Measurements from ENCODE around the gene DNAJC1.

- TF ChIP-seq POLR2A (IDR thresholded peaks at IDR 0.05) = no peak
- no peak for TF ChIP-seq CTCF (IDR thresholded peaks at IDR 0.05)
These were observed 189.6 kb downstream of the DNAJC1 start for GRCh38 chr10:21813946-21814345.
